ENCODE measurements around the gene ADD1.

Gene ADD1

GRCh38 chr4:2832981-2833670, 10.5 kb upstream of the ADD1 start:
- H3K4me3 ChIP-seq (ENCODE audit: control insufficient read depth, low read depth, low read length): no peak overlapping the region
- TF ChIP-seq CTCF (conservative IDR thresholded peaks at IDR 0.05; ENCODE audit: control insufficient read depth, insufficient read depth, low read depth, low read length): no peak

GRCh38 chr4:2833671-2834000, 10.0 kb upstream of the ADD1 start:
- no peak overlapping the region for H3K4me3 ChIP-seq (ENCODE audit: control insufficient read depth, low read depth, low read length)
- no peak for TF ChIP-seq CTCF (conservative IDR thresholded peaks at IDR 0.05; ENCODE audit: control insufficient read depth, insufficient read depth, low read depth, low read length)
- DNase-seq (ENCODE audit: low read depth): no peak

More at GRCh38 chr4:2832981-2833670, 10.5 kb upstream of the ADD1 start:
- no peak for DNase-seq (ENCODE audit: low read depth)

GRCh38 chr4:2834001-2834921, 9.4 kb upstream of the ADD1 start:
- no peak overlapping the region for H3K4me3 ChIP-seq (ENCODE audit: control insufficient read depth, low read depth, low read length)
- TF ChIP-seq CTCF (conservative IDR thresholded peaks at IDR 0.05; ENCODE audit: control insufficient read depth, insufficient read depth, low read depth, low read length): no peak
- no peak for DNase-seq (ENCODE audit: low read depth)

- TF ChIP-seq CTCF (conservative IDR thresholded peaks at IDR 0.05; ENCODE audit: control insufficient read depth, insufficient read depth, low read depth, low read length): no peak
- DNase-seq (ENCODE audit: low read depth): no peak
- H3K4me3 ChIP-seq (ENCODE audit: control insufficient read depth, low read depth, low read length): no peak overlapping the region
Observed at GRCh38 chr4:2835978-2836377, 7.7 kb upstream of the ADD1 start.

GRCh38 chr4:2836391-2836859, 7.2 kb upstream of the ADD1 start:
- no peak for TF ChIP-seq CTCF (conservative IDR thresholded peaks at IDR 0.05; ENCODE audit: control insufficient read depth, insufficient read depth, low read depth, low read length)
- no peak overlapping the region for H3K4me3 ChIP-seq (ENCODE audit: control insufficient read depth, low read depth, low read length)
- DNase-seq (ENCODE audit: low read depth): no peak

- H3K4me3 ChIP-seq (ENCODE audit: control insufficient read depth, low read depth, low read length): no peak overlapping the region
- no peak for DNase-seq (ENCODE audit: low read depth)
- TF ChIP-seq CTCF (conservative IDR thresholded peaks at IDR 0.05; ENCODE audit: control insufficient read depth, insufficient read depth, low read depth, low read length): no peak
Observed at GRCh38 chr4:2837110-2837903, 6.3 kb upstream of the ADD1 start.

All from fibroblast of mammary gland (primary cell).